K562 (cell line): ENCODE measurements around the gene NENF. TPM values are rescaled to one million over a fixed set of nuclear protein-coding genes. Genes with fewer than 3 reads are reported as not detected.

ENCODE experiments used
- ATF7 ChIP-seq: fragments of 450-650 bp; IDR thresholded peaks from 2 replicates; pipeline ENCODE4 v1.7.1; 2014; ENCODE audit warnings: mild to moderate bottlenecking, moderate library complexity
- BRF2 ChIP-seq: IDR thresholded peaks from 3 replicates; pipeline ENCODE4 v1.6.1; 2011; ENCODE audit warnings: borderline replicate concordance, mild to moderate bottlenecking; ENCODE audit not compliant: insufficient read length, insufficient read depth
- CTBP1 ChIP-seq: fragments of 450-650 bp; IDR thresholded peaks from 2 replicates; pipeline ENCODE4 v1.6.1; 2016; ENCODE audit warnings: borderline replicate concordance
- E2F6 ChIP-seq, 2 experiments: IDR thresholded peaks; 2 replicates each; pipeline ENCODE4 v1.6.1; 2011; ENCODE audit warnings: borderline replicate concordance in 1 of 2, control low read depth in 1 of 2, low read depth in 1 of 2, low read length in 1 of 2, mild to moderate bottlenecking in 1 of 2, mixed read lengths in 1 of 2, moderate library complexity in 1 of 2; ENCODE audit not compliant: insufficient read depth in 1 of 2, insufficient read length in 1 of 2, poor library complexity in 1 of 2, severe bottlenecking in 1 of 2; ENCODE audit errors: extremely low read depth in 1 of 2
- EHMT2 ChIP-seq: fragments of 450-650 bp; IDR thresholded peaks from 2 replicates; pipeline ENCODE4 v1.6.1; 2018; ENCODE audit warnings: antibody characterized with exemption
- ETS1 ChIP-seq: conservative IDR thresholded peaks from 2 replicates; pipeline ENCODE4 v1.6.1; 2011; ENCODE audit warnings: low read depth, mild to moderate bottlenecking, low read length; ENCODE audit not compliant: control insufficient read depth
- FOXO4 ChIP-seq: fragments of 450-650 bp; formaldehyde crosslinking; IDR thresholded peaks from 2 replicates; pipeline ENCODE4 v1.4.0; 2020; ENCODE audit warnings: mild to moderate bottlenecking, moderate library complexity
- GATAD2A ChIP-seq: fragments of 450-650 bp; IDR thresholded peaks from 2 replicates; pipeline ENCODE4 v1.6.1; 2017
- HLTF ChIP-seq: fragments of 450-650 bp; IDR thresholded peaks from 2 replicates; pipeline ENCODE4 v1.6.1; 2016
- HMGXB4 ChIP-seq: sonication (generic); formaldehyde crosslinking; IDR thresholded peaks from 2 replicates; pipeline ENCODE4 v1.8.1; 2023; ENCODE audit warnings: mild to moderate bottlenecking, missing genetic modification reagents
- ID3 ChIP-seq, 2 experiments: fragments of 250-450 bp in 1 of 2; fragments of 450-650 bp in 1 of 2; sonication (Bioruptor Pico) in 1 of 2; IDR thresholded peaks; 2 replicates each; pipeline versions ENCODE4 v1.6.1 to v1.8.0; 2016 to 2021; ENCODE audit warnings: mild to moderate bottlenecking in 2 of 2, moderate library complexity in 2 of 2, missing compliant biosample characterization in 1 of 2, missing genetic modification characterization in 1 of 2
- MEIS2 ChIP-seq: fragments of 450-650 bp; IDR thresholded peaks from 2 replicates; pipeline ENCODE4 v1.6.1; 2014; ENCODE audit warnings: mild to moderate bottlenecking; ENCODE audit not compliant: partially characterized antibody
- NR2F6 ChIP-seq: fragments of 450-650 bp; formaldehyde crosslinking; IDR thresholded peaks from 2 replicates; pipeline ENCODE4 v1.4.0; 2020; ENCODE audit warnings: mild to moderate bottlenecking
- NR4A1 ChIP-seq, 2 experiments: fragments of 250-450 bp in 1 of 2; fragments of 450-650 bp in 1 of 2; sonication (Bioruptor Pico) in 1 of 2; IDR thresholded peaks; 2 replicates each; pipeline versions ENCODE4 v1.4.0 to v1.6.1; 2016 to 2020; ENCODE audit warnings: mild to moderate bottlenecking in 2 of 2, missing compliant biosample characterization in 1 of 2, missing genetic modification characterization in 1 of 2, moderate library complexity in 1 of 2
- RB1 ChIP-seq: fragments of 450-650 bp; IDR thresholded peaks from 2 replicates; pipeline ENCODE4 v1.6.1; 2017; ENCODE audit warnings: low read depth, mild to moderate bottlenecking
- SIN3A ChIP-seq, 2 experiments: fragments of 150-350 bp in 1 of 2; IDR thresholded peaks; 2 replicates each; pipeline ENCODE4 v1.6.1; 2011 to 2016; ENCODE audit warnings: borderline replicate concordance in 2 of 2, low read depth in 2 of 2, low read length in 2 of 2, mild to moderate bottlenecking in 2 of 2, moderate library complexity in 2 of 2; ENCODE audit not compliant: control insufficient read depth in 1 of 2
- TBP ChIP-seq: optimal IDR thresholded peaks from 2 replicates; pipeline ENCODE3; 2011; ENCODE audit warnings: low read depth, low read length, improper control_type of control experiment
- ZBTB1 ChIP-seq: sonication (generic); formaldehyde crosslinking; IDR thresholded peaks from 2 replicates; pipeline ENCODE4 v1.8.1; 2023; ENCODE audit warnings: missing genetic modification reagents, low read depth, mild to moderate bottlenecking, borderline replicate concordance
- ZNF431 ChIP-seq: sonication (generic); formaldehyde crosslinking; IDR thresholded peaks from 2 replicates; pipeline ENCODE4 v1.8.0; 2022; ENCODE audit warnings: mild to moderate bottlenecking, missing genetic modification reagents
- ZNF785 ChIP-seq: fragments of 250-450 bp; sonication (Bioruptor Pico); IDR thresholded peaks from 2 replicates; pipeline ENCODE4 v1.4.0; 2020; ENCODE audit warnings: mild to moderate bottlenecking
- polyA plus RNA-seq, 8 experiments: library from polyadenylated mRNA; depleted of rRNA in 4 of 8; stranded (reverse) in 5 of 8; unstranded in 3 of 8; fragments of >200 nt; fragmentation: Nextera tagmentation in 2 of 8; fragmentation: Illumina TruSeq in 1 of 8; extraction: Ambion mirVana in 2 of 8; extraction: Trizol in 1 of 8; gene quantifications; 2 replicates each; pipeline versions ENCODE4 v1.2.1 to v1.2.3, GENCODE V29; 2011 to 2014; ENCODE audit warnings: inconsistent platforms in 1 of 8, missing spikeins in 1 of 8
- total RNA-seq, 7 experiments: library from RNA; depleted of rRNA in 6 of 7; stranded (reverse); fragments of >200 nt in 6 of 7; fragmentation: Illumina TruSeq in 2 of 7; extraction: Trizol in 2 of 7; gene quantifications; 2 replicates each; pipeline versions ENCODE4 v1.2.1 to v1.2.3, GENCODE V29; 2011 to 2021; ENCODE audit warnings: low replicate concordance in 1 of 7

Gene NENF
- total and polyA plus RNA-seq, 9 of the 15 experiments (the other 6 are each of a cell fraction or from before 2014, with no cell fraction given) = 6.1 to 100 (median 72.8) TPM

- TF ChIP-seq BRF2 (no peak), ATF7 (no peak), FOXO4 (CRISPR knock-in tag) (no peak), SIN3A (IDR thresholded peaks at IDR 0.05; ENCODE audit: borderline replicate concordance in 2 of 2, control insufficient read depth in 1 of 2, low read depth in 2 of 2, low read length in 2 of 2) (0 out of 4 replicates have a peak, but pooled peaks of 1 of the 2 experiments have one; percentile 60), NR4A1 (CRISPR knock-in tag; IDR thresholded peaks at IDR 0.05) (peak; percentile 46; the same call in 1 of the 2 replicates), NR4A1 (tag; IDR thresholded peaks at IDR 0.05) (no peak), CTBP1 (peak; percentile 19; the same call in 1 of the 2 replicates), ZBTB1 (0 out of 2 replicates have a peak, but pooled peaks have one; percentile 59), HLTF (0 out of 2 replicates have a peak, but pooled peaks have one; percentile 46), ETS1 (peak; percentile 51; the same call in 1 of the 2 replicates), RB1 (0 out of 2 replicates have a peak, but pooled peaks have one; percentile 31), TBP (no peak), EHMT2 (no peak), NR2F6 (CRISPR knock-in tag) (no peak), MEIS2 (peak; percentile 43), GATAD2A (no peak), HMGXB4 (CRISPR knock-in tag) (0 out of 2 replicates have a peak, but pooled peaks have one; percentile 20), ZNF431 (CRISPR knock-in tag) (no peak), ID3 (CRISPR knock-in tag; IDR thresholded peaks at IDR 0.05) (no peak), ID3 (tag; IDR thresholded peaks at IDR 0.05) (no peak), ZNF785 (CRISPR knock-in tag) (no peak), E2F6 (IDR thresholded peaks at IDR 0.05; ENCODE audit: borderline replicate concordance in 1 of 2, extremely low read depth in 1 of 2, insufficient read depth in 1 of 2, insufficient read length in 1 of 2, low read depth in 1 of 2, low read length in 1 of 2, poor library complexity in 1 of 2, severe bottlenecking in 1 of 2) (peak in 1 of 2 experiments; percentile 39)
These were observed 18.8 kb upstream of the NENF start (continued) for GRCh38 chr1:212413902-212414327.
